ENCODE results near the gene SLC19A1.

Gene SLC19A1

GRCh38 chr21:45494851-45495680 lies 47.2 kb downstream of the SLC19A1 start:
- TF ChIP-seq ZFX (IDR thresholded peaks at IDR 0.05) (no peak), CTCF (conservative IDR thresholded peaks at IDR 0.05) (no peak)
- no peak overlapping the region for H3K27ac ChIP-seq

DNA sequence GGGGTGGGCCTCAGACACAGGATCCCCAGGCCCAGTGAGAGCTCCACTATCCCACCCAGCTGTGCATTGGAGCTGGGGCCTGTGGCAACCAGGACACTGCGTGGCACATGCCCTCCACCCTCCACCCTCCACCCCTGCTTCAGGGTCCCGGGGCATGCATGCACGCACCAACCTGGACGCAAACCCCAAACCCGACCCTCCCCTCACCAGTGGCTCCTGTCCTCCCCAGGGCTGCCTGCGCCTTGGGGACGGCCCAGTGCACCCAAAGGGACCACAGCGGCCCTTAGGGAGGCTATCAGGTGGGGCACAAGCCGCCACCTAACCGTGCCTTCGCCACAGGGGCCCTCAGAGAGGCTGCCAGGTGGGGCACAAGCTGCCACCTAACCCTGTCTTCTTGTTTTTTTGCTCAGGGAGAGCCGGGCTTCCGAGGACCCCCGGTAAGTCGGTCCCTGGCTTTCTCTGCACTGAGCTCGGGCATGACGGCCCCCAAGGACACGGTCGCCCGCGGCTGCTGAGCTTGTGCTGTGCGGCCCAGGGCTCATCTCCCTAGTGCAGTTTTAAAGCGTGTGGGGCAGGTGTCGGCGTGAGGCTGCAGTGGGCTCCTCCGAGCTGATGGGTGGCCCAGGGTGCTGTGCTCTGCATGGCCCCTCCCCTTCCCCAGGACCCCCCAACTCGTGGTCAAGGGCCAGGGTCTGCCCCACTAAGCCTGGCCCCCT lies 47.9 kb downstream of the SLC19A1 start:
- TF ChIP-seq ZFX (IDR thresholded peaks at IDR 0.05): no peak
- no peak for TF ChIP-seq CTCF (conservative IDR thresholded peaks at IDR 0.05)
- no peak overlapping the region for H3K27ac ChIP-seq

GRCh38 chr21:45493401-45494001 lies 48.7 kb downstream of the SLC19A1 start:
- no peak overlapping the region for H3K27ac ChIP-seq
- TF ChIP-seq CTCF (conservative IDR thresholded peaks at IDR 0.05) (no peak), ZFX (IDR thresholded peaks at IDR 0.05) (no peak)

DNA sequence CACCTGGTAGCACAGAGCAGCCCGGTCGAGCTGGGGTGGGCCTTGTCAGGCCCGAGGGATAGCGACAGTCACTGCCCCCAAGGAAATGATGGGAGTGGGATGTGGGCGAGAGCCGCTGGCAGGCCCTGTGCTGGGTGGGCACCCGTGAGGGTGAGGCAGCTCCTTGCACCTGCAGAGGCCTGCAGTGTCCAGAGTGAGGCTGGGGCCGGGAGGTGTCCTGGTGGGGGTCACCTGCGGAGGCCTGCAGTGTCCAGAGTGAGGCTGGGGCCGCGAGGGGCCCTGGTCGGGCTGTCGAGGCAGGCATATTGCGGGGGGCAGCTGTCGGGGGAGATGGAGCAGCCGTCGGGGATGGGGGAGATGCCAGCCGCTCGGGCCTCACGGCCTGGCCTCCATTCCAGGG lies 49.5 kb downstream of the SLC19A1 start:
- no peak overlapping the region for H3K27ac ChIP-seq
- TF ChIP-seq ZFX (IDR thresholded peaks at IDR 0.05) (no peak), CTCF (conservative IDR thresholded peaks at IDR 0.05) (no peak)

GRCh38 chr21:45491623-45492022 lies 50.6 kb downstream of the SLC19A1 start:
- H3K27ac ChIP-seq: no peak overlapping the region
- TF ChIP-seq ZFX (IDR thresholded peaks at IDR 0.05) (no peak), CTCF (conservative IDR thresholded peaks at IDR 0.05) (no peak)

DNA sequence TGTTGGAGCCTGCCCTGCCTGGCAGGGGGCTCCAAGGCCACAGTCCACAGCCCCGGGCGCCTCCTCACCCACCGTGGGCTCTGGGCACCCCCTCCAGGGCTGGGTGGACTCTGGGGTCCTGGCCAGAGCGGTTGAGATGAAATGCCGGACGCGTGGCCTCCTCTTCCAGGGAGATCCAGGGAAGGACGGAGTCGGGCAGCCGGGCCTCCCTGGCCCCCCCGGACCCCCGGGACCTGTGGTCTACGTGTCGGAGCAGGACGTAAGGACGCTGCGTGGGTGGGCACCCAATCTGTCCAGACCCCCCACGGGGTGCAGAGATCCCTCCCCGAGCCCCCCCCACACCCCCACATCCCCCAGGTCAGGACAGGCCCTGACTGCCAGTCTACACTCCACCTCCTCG lies 51.2 kb downstream of the SLC19A1 start:
- H3K27ac ChIP-seq: no peak overlapping the region

More for the DNA sequence above, 51.2 kb downstream of the SLC19A1 start:
- TF ChIP-seq ZFX (IDR thresholded peaks at IDR 0.05): no peak
- TF ChIP-seq CTCF (conservative IDR thresholded peaks at IDR 0.05): no peak

All from C4-2B (cell line).